Type B pancreatic cell (in vitro differentiated cells): ENCODE measurements around the gene SRSF2. TPM values are rescaled to one million over a fixed set of nuclear protein-coding genes. Genes with fewer than 3 reads are reported as not detected.

Experiments
- DNase-seq: peaks from one replicate; pipeline ENCODE4 v3.0.0; 2021; ENCODE audit warnings: mixed read lengths; ENCODE audit not compliant: unreplicated experiment; ENCODE audit errors: extremely low spot score
- H3K27ac Mint-ChIP-seq: 2 replicates; pipeline ENCODE4 v1.8.0; 2021; ENCODE audit warnings: mild to moderate bottlenecking, mixed read lengths
- H3K27me3 Mint-ChIP-seq: 2 replicates; pipeline ENCODE4 v1.8.0; 2021; ENCODE audit warnings: mixed read lengths
- H3K36me3 Mint-ChIP-seq: 2 replicates; pipeline ENCODE4 v1.8.0; 2021; ENCODE audit warnings: mixed read lengths
- H3K4me1 Mint-ChIP-seq: one replicate; pipeline ENCODE4 v1.8.0; 2021; ENCODE audit warnings: mixed read lengths; ENCODE audit not compliant: unreplicated experiment
- H3K4me3 Mint-ChIP-seq: 2 replicates; pipeline ENCODE4 v1.8.0; 2021; ENCODE audit warnings: mild to moderate bottlenecking, mixed read lengths
- H3K9me3 Mint-ChIP-seq: 2 replicates; pipeline ENCODE4 v1.8.0; 2021; ENCODE audit warnings: mixed read lengths
- CTCF ChIP-seq: fragments of 200-600 bp; sonication (generic); conservative IDR thresholded peaks from 2 replicates; pipeline ENCODE4 v1.5.0; 2021; ENCODE audit warnings: antibody characterized with exemption, mild to moderate bottlenecking
- total RNA-seq: library from RNA; stranded (reverse); gene quantifications from 2 replicates; pipeline ENCODE4 v1.2.1, GENCODE V29; 2021; ENCODE audit warnings: low replicate concordance

The SRSF2 gene
- total RNA-seq, 1 donor from 2014 or later, result 273 TPM

- H3K36me3 Mint-ChIP-seq, result no peaks in the 10 kb centered on the region
- H3K27ac Mint-ChIP-seq, result peak overlapping the region; percentile 59
- TF ChIP-seq CTCF, result no peak
- H3K27me3 Mint-ChIP-seq, result no peaks in the 10 kb centered on the region
- DNase-seq, result no peak
- H3K4me1 Mint-ChIP-seq, result peaks cover 42% of the 10 kb centered on the region
- no peak overlapping the region for H3K4me3 Mint-ChIP-seq
- H3K9me3 Mint-ChIP-seq, result no peaks in the 10 kb centered on the region
Observed at GRCh38 chr17:76696763-76697701, 40.1 kb downstream of the SRSF2 start.

GRCh38 chr17:76695059-76695831 is 41.9 kb downstream of the SRSF2 start:
- Mint-ChIP-seq H3K4me3 (no peak overlapping the region), H3K36me3 (peaks cover 6% of the 10 kb centered on the region), H3K27me3 (no peaks in the 10 kb centered on the region), H3K27ac (no peak overlapping the region), H3K4me1 (peaks cover 37% of the 10 kb centered on the region), H3K9me3 (no peaks in the 10 kb centered on the region)
- TF ChIP-seq CTCF, result no peak
- DNase-seq, result no peak

- Mint-ChIP-seq H3K36me3 (peaks cover 14% of the 10 kb centered on the region), H3K27ac (peak overlapping the region; percentile 56), H3K9me3 (no peaks in the 10 kb centered on the region), H3K4me3 (peak overlapping the region; percentile 22), H3K27me3 (no peaks in the 10 kb centered on the region), H3K4me1 (peaks cover 44% of the 10 kb centered on the region)
- no peak for DNase-seq
- TF ChIP-seq CTCF, result no peak
Observed at GRCh38 chr17:76691379-76692191, 45.5 kb downstream of the SRSF2 start.

- H3K9me3 Mint-ChIP-seq, result no peaks in the 10 kb centered on the region
- peaks cover 14% of the 10 kb centered on the region for H3K36me3 Mint-ChIP-seq
- no peak overlapping the region for H3K4me3 Mint-ChIP-seq
- DNase-seq, result no peak
- TF ChIP-seq CTCF, result no peak
- no peaks in the 10 kb centered on the region for H3K27me3 Mint-ChIP-seq
- H3K27ac Mint-ChIP-seq, result no peak overlapping the region
- H3K4me1 Mint-ChIP-seq, result peaks cover 48% of the 10 kb centered on the region
Observed at GRCh38 chr17:76690596-76691280, 46.4 kb downstream of the SRSF2 start.

GRCh38 chr17:76689859-76690258 is 47.3 kb downstream of the SRSF2 start:
- no peak for DNase-seq
- Mint-ChIP-seq H3K36me3 (peaks cover 14% of the 10 kb centered on the region), H3K27ac (no peak overlapping the region), H3K9me3 (no peaks in the 10 kb centered on the region), H3K4me1 (peaks cover 41% of the 10 kb centered on the region), H3K27me3 (no peaks in the 10 kb centered on the region), H3K4me3 (no peak overlapping the region)
- no peak for TF ChIP-seq CTCF
